Measurements from ENCODE around the gene SARM1. TPM values are rescaled to one million over a fixed set of nuclear protein-coding genes. Genes with fewer than 3 reads are reported as not detected.

Gene SARM1
- total RNA-seq, 1 donor from 2014 or later: 0.53 TPM

DNA sequence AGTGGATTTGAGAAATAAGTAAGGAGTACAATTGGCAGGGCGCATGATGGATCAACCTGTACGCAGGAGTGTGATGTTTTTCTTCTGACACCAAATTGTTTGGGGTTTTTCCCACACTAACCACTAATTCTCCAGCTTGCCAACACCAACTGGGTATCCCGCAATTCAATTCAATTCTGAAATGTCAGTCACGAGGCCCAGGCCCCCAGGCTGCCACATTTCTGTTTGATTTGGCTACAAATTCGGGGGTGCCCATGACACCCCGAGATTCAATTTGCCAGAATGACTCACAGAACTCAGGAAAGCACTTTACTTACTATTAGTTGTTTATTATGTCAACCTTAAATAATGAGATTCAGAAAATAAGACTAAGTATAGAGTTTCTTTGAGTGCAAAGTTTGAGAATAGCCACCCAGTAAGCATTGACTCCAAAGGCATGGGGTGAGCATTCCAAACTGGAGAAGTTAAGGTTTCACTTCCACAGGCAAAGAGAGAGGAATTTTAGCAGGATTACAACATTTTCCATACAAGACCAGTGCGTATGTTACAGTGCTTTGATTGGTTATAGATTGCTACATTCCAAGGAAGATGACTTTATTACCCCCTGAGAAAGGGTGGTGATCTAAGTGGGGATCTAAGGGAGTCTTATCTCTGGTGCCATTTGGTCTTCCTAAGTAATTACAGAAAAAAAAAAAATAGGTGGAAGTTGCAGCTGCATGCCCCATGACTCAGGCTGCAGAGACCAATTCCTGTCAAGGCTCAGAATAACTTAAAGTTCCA lies 23.0 kb downstream of the SARM1 start:
- TF ChIP-seq, protein P1, sequence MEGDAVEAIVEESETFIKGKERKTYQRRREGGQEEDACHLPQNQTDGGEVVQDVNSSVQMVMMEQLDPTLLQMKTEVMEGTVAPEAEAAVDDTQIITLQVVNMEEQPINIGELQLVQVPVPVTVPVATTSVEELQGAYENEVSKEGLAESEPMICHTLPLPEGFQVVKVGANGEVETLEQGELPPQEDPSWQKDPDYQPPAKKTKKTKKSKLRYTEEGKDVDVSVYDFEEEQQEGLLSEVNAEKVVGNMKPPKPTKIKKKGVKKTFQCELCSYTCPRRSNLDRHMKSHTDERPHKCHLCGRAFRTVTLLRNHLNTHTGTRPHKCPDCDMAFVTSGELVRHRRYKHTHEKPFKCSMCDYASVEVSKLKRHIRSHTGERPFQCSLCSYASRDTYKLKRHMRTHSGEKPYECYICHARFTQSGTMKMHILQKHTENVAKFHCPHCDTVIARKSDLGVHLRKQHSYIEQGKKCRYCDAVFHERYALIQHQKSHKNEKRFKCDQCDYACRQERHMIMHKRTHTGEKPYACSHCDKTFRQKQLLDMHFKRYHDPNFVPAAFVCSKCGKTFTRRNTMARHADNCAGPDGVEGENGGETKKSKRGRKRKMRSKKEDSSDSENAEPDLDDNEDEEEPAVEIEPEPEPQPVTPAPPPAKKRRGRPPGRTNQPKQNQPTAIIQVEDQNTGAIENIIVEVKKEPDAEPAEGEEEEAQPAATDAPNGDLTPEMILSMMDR (IDR thresholded peaks at IDR 0.05; ENCODE audit: insufficient read depth, low read length, severe bottlenecking): no peak
- FAIRE-seq (no peak), DNase-seq (ENCODE audit: low read depth) (peak; percentile 52)
- H3K27me3 ChIP-seq (ENCODE audit: control insufficient read depth, insufficient read depth, low read length): no peaks in the 10 kb centered on the region
- H3K36me3 ChIP-seq (ENCODE audit: control insufficient read depth, insufficient read depth, low read length): peaks cover 2% of the 10 kb centered on the region
- H3K4me3 ChIP-seq (ENCODE audit: low read depth, low read length): no peak overlapping the region

DNA sequence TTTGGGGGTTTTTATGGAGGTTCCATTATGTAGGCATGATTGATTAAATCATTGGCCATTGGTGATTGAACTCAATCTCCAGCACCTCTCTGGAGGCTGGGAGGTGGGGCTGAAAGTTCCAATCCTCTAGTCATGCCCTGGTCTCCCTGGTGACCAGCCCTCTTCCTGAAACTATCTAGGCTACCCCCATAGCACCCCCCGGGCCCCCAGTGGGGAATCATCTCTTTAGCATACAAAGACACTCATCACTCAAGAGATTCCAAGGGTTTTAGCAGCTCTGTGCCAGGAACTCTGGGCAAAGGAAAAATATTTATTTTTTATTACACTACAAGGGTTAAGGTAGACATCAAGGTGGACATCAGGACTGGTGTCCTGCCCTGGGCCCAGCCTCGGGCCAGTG lies 23.9 kb downstream of the SARM1 start:
- H3K4me3 ChIP-seq (ENCODE audit: low read depth, low read length): no peak overlapping the region
- H3K36me3 ChIP-seq (ENCODE audit: control insufficient read depth, insufficient read depth, low read length): peaks cover 3% of the 10 kb centered on the region
- no peak for DNase-seq (ENCODE audit: low read depth)
- TF ChIP-seq, protein P1 (IDR thresholded peaks at IDR 0.05; ENCODE audit: insufficient read depth, low read length, severe bottlenecking): no peak
- FAIRE-seq: no peak
- H3K27me3 ChIP-seq (ENCODE audit: control insufficient read depth, insufficient read depth, low read length): no peaks in the 10 kb centered on the region

DNA sequence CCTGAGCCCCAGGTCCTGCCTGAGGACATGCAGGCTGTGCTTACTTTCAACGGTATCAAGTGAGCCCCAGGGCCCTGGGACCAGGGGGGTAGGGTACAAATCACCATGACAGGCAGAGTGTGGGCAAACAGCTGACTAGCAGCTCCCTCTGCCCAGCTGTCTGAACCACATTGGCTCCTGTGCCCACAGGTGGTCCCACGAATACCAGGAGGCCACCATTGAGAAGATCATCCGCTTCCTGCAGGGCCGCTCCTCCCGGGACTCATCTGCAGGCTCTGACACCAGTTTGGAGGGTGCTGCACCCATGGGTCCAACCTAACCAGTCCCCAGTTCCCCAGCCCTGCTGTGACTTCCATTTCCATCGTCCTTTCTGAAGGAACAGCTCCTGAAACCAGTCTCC lies 24.5 kb downstream of the SARM1 start:
- no peak for DNase-seq (ENCODE audit: low read depth)
- no peaks in the 10 kb centered on the region for H3K27me3 ChIP-seq (ENCODE audit: control insufficient read depth, insufficient read depth, low read length)

DNA sequence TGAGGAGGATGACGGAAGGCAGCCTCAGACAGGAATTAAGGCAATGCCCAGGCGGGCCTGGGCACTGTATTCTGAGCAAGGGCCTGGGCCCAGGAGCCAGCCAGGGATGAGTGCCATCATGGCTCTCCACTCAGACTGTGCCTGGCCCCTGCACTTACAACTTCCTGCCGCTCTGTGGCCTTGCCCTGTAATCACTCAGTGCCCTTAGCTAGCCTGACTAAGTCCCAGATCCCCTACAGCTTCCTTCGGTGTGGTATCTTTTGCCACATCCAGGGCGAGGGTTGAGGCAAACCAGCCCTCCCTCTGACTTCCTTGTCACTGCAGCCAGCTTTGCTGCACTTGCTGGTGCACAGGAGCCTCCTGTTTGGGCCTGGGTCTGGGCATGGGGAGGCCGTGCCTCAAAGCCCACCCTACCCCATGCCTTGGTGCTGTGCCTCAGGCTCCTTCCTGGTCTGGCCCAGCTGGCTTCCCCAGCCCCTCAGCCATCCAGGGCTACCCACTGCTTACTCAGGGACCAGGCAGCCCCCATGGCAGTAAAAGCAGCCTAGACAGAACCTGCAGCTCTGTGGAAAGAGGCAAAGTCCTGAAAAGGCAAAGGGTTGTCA lies 25.2 kb downstream of the SARM1 start:
- H3K36me3 ChIP-seq (ENCODE audit: control insufficient read depth, insufficient read depth, low read length): peaks cover 3% of the 10 kb centered on the region
- DNase-seq (ENCODE audit: low read depth) (no peak), FAIRE-seq (no peak)

More for the DNA sequence above, 24.5 kb downstream of the SARM1 start:
- peaks cover 3% of the 10 kb centered on the region for H3K36me3 ChIP-seq (ENCODE audit: control insufficient read depth, insufficient read depth, low read length)
- no peak for FAIRE-seq
- TF ChIP-seq, protein P1 (IDR thresholded peaks at IDR 0.05; ENCODE audit: insufficient read depth, low read length, severe bottlenecking): no peak
- no peak overlapping the region for H3K4me3 ChIP-seq (ENCODE audit: low read depth, low read length)

DNA sequence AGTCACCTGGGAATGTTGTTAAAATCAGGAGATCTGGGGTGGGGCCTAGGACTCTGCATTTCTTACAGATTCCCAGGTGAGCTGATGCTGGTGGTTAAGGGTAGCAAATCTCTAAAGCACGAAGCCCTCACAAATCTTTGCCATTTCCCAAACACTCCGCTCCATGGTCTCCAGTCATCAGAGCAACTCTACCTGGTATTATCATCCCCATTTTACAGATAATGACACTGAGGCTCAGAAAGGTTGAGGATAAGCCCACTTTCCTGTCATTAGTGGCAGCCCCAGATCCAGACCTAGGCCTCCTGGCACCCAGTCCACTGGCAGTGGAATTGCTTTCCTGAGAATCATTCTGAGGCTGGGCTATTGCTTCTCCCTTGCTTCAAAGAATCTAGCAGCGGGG lies 25.8 kb downstream of the SARM1 start:
- Histone ChIP-seq H3K36me3 (ENCODE audit: control insufficient read depth, insufficient read depth, low read length) (peaks cover 3% of the 10 kb centered on the region), H3K27me3 (ENCODE audit: control insufficient read depth, insufficient read depth, low read length) (no peaks in the 10 kb centered on the region), H3K4me3 (ENCODE audit: low read depth, low read length) (no peak overlapping the region)
- TF ChIP-seq, protein P1 (IDR thresholded peaks at IDR 0.05; ENCODE audit: insufficient read depth, low read length, severe bottlenecking): no peak
- no peak for DNase-seq (ENCODE audit: low read depth)
- FAIRE-seq: no peak

More for the DNA sequence above, 25.2 kb downstream of the SARM1 start:
- TF ChIP-seq, protein P1 (IDR thresholded peaks at IDR 0.05; ENCODE audit: insufficient read depth, low read length, severe bottlenecking): no peak
- Histone ChIP-seq H3K4me3 (ENCODE audit: low read depth, low read length) (no peak overlapping the region), H3K27me3 (ENCODE audit: control insufficient read depth, insufficient read depth, low read length) (no peaks in the 10 kb centered on the region)
